Stimulated activated CD8-positive, alpha-beta memory T cell treated with anti-CD3 and anti-CD28 coated beads, Interleukin-2, amount 100 ng/mL, for 48 hours (primary cell): ENCODE measurements around the gene PTPRG.

Experiments used
- DNase-seq, 2 donors: peaks; one replicate each; pipeline ENCODE4 v3.0.0-alpha.2; 2020; ENCODE audit warnings: low read depth in 2 of 2

Gene PTPRG

GRCh38 chr3:61589856-61590255 lies 28.5 kb downstream of the PTPRG start:
- no peak for DNase-seq

GRCh38 chr3:61591300-61591699 lies 29.9 kb downstream of the PTPRG start:
- DNase-seq: no peak

- DNase-seq: no peak
These were observed 32.2 kb downstream of the PTPRG start for GRCh38 chr3:61593446-61594029.

- DNase-seq: no peak
These were observed 33.0 kb downstream of the PTPRG start for GRCh38 chr3:61594144-61594963.

- DNase-seq: no peak
These were observed 33.6 kb downstream of the PTPRG start for GRCh38 chr3:61594964-61595285.

DNA sequence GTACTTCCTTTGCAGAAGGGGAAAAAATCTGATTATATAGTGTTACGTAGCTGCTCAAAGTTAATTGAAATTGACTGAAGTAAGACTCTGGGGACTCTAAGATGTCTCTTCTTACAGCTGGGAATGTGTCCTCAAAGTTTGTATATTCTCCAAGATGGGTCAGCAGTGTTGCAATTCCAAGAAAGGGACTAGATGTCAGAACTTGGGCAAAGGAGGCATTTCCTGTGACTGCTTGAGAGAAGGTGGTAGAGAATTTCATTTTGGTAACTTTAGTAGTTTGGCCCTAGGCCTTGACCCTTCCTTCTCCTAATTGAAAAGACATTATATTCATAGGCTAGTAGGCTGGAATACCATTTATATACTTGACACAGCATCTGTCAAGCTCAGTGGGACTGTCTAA lies 33.9 kb downstream of the PTPRG start:
- no peak for DNase-seq

- no peak for DNase-seq
These were observed 34.5 kb downstream of the PTPRG start for GRCh38 chr3:61595826-61596225.

DNA sequence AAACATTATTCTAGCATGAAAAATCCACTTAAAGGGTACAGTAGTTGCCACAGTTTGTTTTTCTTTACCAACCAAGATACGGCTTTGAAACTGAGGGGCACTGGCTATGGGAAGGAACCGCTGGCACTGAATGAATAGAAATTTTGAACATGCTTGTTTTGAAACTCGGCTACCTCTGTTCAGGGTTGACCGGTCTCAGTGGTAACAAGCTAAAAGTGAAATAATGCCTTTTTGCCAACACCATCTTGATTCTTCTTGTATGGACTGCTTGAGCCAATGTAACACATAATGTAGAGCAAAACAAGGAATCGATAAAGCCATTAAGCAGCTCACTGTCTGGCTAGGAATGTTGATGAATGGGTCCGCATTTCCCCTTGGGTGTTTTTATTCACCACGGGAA lies 36.5 kb downstream of the PTPRG start:
- DNase-seq: no peak

DNA sequence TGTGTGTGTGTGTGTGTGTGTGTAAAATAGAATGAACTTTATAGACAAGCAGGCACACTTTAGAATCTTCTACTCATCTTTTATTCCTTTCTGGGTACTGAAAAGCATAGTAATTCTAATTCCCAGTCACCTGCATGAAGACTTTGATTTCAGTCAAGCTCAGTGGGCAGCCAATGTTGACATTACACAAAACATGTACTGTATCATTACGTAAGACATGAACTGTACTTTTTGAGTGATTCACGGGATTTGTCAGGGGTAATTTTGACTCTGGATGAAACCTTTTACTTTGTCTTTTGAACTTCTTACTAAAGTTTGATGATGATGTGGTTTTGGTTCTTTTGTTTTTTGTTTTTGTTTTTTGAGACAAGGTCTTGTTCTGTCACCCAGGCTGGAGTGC lies 38.8 kb downstream of the PTPRG start:
- no peak for DNase-seq

DNA sequence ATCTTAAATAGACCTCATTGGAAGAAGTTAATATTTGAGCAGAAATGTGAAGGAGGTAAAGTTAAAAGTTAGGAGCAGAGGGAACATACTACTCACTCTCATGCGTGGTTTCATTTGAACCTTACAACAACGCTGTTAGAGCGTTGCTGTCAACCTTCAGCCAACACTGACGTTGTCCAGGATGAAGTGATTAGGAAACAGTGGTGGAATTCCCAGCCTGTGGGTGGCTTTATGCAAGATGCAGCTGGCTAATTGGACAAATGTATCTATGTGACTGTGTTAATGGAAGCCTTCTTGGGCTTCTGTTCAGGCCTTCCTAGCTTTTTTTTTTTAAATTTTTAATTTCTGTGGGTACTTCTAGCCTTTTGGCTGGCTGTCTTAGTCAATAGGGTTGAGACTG lies 40.5 kb downstream of the PTPRG start:
- DNase-seq: no peak

- DNase-seq: no peak
These were observed 41.1 kb downstream of the PTPRG start for GRCh38 chr3:61602466-61602865.

DNA sequence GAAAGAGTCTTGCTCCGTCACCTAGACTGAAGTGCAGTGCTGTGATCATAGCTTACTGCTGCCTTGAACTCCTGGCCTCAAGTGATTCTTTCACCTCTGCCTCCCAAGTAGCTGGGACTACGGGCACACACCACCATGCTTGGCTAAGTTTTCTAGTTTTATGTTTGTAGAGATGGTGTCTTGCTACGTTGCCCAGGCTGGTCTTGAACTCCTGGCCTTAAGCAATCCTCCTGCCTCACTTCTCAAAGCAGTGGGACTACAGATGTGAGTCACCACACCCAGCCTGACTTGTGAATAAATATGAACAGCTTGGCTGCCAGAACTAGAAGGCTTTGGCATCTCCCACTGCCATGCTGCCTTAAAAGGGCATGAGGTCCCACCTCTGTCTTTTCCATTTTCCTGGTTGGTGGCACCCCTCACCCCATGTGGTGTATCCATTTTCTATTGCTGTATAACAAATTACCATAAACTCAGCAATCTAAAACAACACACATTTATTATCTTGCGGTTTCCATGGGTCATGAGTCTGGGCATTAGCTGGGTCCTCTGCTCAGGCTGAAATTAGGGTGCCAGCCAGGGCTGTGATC lies 44.3 kb downstream of the PTPRG start:
- DNase-seq: no peak

- DNase-seq: no peak
These were observed 44.8 kb downstream of the PTPRG start for GRCh38 chr3:61606196-61606595.

DNA sequence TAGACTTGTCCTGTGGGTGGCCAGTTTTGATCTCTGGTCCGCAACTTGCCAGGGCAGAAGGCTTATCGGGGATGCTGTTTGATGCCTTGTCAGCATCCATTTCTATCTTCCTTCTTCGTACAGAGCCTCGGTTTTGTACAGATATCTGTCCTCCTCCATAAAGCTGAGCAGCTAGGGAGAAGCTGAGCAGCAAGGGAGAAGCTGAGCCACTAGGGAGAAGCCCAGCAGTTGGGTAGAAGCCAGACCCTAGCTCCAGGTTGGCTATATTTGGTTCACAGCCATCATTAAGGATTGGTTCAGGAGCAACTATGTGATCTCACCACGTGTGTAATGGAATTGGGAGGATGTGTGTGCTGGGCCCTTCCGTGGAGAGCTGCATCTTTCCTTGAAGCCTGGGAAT lies 46.7 kb downstream of the PTPRG start:
- no peak for DNase-seq

DNA sequence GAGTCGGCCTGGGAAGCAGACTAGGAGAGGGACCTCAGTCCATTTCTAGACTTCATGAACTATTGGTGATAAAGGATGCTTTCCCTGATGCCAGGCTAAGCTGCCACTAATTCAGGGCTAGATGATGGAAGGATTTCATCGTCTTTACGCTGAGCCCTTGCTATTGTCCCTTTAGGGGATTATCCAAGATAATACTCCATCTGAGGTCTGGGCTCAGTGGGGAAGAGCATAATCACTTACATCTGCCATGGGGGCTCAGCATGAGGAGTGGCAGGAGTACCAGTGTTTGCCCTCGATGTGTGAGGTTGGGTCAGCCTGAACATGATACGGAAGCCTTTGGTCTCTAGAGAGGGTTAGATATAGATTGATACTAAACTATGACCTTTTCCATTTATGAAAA lies 47.3 kb downstream of the PTPRG start:
- DNase-seq: no peak

- DNase-seq: no peak
These were observed 48.9 kb downstream of the PTPRG start for GRCh38 chr3:61610316-61610715.

DNA sequence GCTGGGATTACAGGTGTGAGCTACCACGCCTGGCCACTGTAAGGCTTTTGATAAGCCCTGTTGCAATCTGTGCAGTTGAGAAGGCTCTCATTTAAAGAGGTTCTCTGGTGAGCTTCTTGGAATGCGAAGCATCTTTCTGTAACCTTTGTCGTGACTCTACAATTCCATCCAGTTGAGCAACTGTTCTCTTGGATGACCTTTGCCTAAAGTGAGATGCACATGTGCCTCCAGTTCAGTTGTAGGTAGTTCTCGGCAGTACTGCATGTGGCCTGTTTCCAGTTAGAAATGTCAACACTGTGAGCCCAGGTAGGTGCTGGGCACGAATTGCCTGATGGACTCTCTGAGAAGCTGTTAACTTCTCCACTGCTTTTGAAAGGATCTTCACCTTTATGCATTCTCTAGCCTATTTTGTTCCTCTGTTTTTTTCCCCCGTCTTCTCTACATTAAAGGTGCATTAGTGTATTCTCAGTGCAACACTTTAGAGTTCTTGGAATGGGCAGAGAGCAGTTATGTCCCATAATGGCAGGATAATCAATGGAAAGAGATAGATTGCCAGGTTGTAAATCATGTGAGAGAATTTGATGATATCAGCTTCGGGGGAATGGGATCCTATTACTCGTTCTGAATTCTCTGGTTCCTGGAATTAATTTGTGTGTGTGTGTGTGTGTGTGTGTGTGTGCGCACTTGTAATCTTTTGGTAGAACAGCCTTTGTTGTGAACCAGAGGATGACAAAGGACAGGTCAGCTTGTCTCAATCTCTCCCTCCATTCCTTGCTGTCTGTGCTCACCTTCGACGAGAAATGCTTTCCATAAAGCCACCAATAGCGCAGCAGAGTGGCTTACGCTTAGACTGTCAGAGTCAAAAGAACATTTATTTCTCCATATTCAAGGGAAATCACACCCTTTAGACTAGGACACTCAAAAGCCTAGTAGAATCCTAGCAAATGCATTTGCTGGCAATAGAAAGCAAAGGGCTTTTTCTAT lies 51.1 kb downstream of the PTPRG start:
- DNase-seq: no peak

DNA sequence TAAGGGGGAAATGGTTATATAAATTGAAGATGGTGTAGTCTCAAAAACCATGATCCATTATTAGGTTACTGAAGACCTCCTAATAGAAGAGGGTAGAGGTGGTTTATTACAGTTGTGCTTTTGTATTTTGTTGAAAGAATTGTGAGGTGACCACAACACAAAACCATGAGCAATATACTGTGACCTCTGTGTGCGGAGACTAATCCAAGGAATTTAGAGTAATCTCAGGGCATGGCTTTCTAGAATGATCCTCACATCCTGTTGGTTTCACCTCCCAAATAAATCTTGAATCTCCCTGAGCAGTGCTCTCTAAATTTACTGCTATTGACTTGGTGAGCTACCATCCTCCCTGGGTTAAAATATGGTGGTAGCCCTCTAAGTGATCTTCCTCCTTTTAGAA lies 52.3 kb downstream of the PTPRG start:
- no peak for DNase-seq

DNA sequence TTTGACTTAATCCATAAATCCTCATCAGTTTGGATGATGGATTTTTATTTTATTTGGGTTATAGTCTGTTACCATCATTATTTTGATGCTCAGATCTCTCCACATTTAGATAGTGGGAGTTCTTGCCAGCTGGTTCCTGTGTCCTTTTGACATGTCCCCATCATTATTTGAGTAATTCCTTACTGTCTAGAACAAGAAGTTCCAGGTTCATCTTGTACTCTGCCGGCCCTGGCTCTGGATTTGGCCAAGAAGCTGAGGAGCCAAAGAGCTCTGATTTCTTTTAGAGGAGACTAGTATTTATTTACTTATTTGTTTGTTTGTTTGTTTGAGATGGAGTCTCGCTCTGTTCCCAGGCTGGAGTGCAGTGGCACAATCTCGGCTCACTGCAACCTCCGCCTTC lies 54.3 kb downstream of the PTPRG start:
- no peak for DNase-seq

DNA sequence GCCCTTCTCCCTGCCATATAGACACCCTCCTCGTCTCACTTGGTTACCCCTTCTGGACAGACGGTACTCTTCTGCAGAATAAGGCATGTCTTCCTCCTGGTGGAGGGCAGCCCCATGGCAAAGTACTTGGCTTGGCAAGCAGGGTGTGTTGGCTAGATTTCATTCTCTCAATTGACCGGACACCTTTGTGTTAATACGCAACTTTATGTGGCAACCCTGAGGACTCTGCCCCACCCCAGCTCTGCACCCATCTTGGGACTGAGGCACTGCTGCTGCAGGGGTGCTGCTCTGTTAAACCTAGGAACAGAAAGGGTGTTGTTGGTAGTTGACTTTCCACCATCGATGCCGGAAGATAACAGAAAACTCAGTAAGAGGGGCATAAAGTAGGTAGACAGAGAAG lies 55.2 kb downstream of the PTPRG start:
- no peak for DNase-seq

DNA sequence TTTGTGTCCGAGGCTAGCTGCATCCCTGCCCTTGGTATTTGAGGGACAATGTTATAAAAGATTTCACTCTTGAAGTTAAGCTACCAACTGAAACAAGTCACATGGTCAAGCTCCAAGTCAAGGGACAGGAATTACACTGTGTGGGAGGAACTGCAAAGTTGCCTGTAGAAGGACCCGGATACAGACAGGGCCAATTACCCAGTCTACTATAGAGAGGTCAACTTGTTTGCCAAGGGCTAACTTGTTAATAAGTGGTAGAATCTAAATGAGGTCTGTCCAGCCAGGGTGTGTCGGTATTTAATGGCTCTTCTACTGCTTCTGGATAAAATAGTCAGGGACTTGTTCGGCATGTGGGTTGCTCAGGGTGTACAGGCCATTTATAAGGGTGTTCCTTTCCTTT lies 55.7 kb downstream of the PTPRG start:
- no peak for DNase-seq

GRCh38 chr3:61617651-61618050 lies 56.3 kb downstream of the PTPRG start:
- DNase-seq: no peak
